Lung (tissue), 12 donors: ENCODE data around the gene MPIG6B. TPM values are rescaled to one million over a fixed set of nuclear protein-coding genes. Genes with fewer than 3 reads are reported as not detected.
A peak's percentile ranks its signal among the peaks of the same experiment; 100 is the strongest.

Experiments used
- ATAC-seq: fragments of 200-7000 bp; cut with Tn5 transposase; one replicate; pipeline ENCODE4 v1.9.1; 2020; ENCODE audit warnings: moderate number of reproducible peaks; ENCODE audit not compliant: insufficient read depth, low FRiP score
- DNase-seq, 3 donors: peaks; one replicate each; pipeline ENCODE4 v3.0.0-alpha.2; 2013 to 2017
- H3K27ac ChIP-seq, 2 donors: one replicate each; pipeline ENCODE4 v1.5.1; 2013; ENCODE audit warnings: mild to moderate bottlenecking in 2 of 2, moderate library complexity in 2 of 2, control low read depth in 1 of 2, inconsistent platforms in 1 of 2, low read depth in 1 of 2, low read length in 1 of 2
- H3K27me3 ChIP-seq, 3 donors: one replicate each; pipeline ENCODE4 v1.5.1; 2013; ENCODE audit warnings: low read length in 2 of 3; ENCODE audit not compliant: control insufficient read depth in 3 of 3, insufficient read depth in 3 of 3
- H3K36me3 ChIP-seq, 4 donors: one replicate each; pipeline ENCODE4 v1.5.1; 2013; ENCODE audit warnings: low read length in 4 of 4, mild to moderate bottlenecking in 1 of 4, moderate library complexity in 1 of 4; ENCODE audit not compliant: control insufficient read depth in 4 of 4, insufficient read depth in 4 of 4
- H3K4me1 ChIP-seq, 5 donors: one replicate each; pipeline ENCODE4 v1.5.1; 2013; ENCODE audit warnings: low read length in 5 of 5, mild to moderate bottlenecking in 2 of 5, moderate library complexity in 1 of 5; ENCODE audit not compliant: control insufficient read depth in 5 of 5, insufficient read depth in 5 of 5
- H3K4me3 ChIP-seq: one replicate; pipeline ENCODE4 v1.5.1; 2013; ENCODE audit warnings: mild to moderate bottlenecking, control low read depth, moderate library complexity
- H3K9ac ChIP-seq, 2 donors: one replicate each; pipeline ENCODE4 v1.5.1; 2013; ENCODE audit warnings: low read length in 2 of 2, control low read depth in 1 of 2; ENCODE audit not compliant: insufficient read depth in 1 of 2
- H3K9me3 ChIP-seq, 4 donors: one replicate each; pipeline ENCODE4 v1.5.1; 2013; ENCODE audit warnings: low read length in 3 of 4, mild to moderate bottlenecking in 1 of 4, moderate library complexity in 1 of 4; ENCODE audit not compliant: control insufficient read depth in 4 of 4, insufficient read depth in 3 of 4
- CTCF ChIP-seq: IDR thresholded peaks from 2 replicates; pipeline ENCODE4 v1.5.1; 2012; ENCODE audit warnings: mild to moderate bottlenecking; ENCODE audit errors: control extremely low read depth, extremely low read depth
- WGBS, 2 donors: extraction: QIAGEN DNeasy Blood & Tissue Kit; methylation state at CpG; one replicate each; pipeline ENCODE4 v1.1.7; 2013; 5-methylcytosine and 5-hydroxymethylcytosine counted together
- polyA plus RNA-seq, 2 donors: library from polyadenylated mRNA; stranded (reverse); fragments of 200-250 nt; gene quantifications; one replicate each; pipeline ENCODE4 v1.2.1, GENCODE V29; 2013
- total RNA-seq, 2 donors: library from RNA; depleted of rRNA in 1 of 2; stranded (reverse); fragments of >200 nt in 1 of 2; gene quantifications; one replicate each; pipeline ENCODE4 v1.2.1, GENCODE V29; 2014 to 2021
- donor health status: control.
- donor health status: control.
- donor health status: Bipolar disorder and iron deficiency.
- donor health status: healthy.
- donor health status: DM: yes; HTN: yes; CAD: no.

MPIG6B gene
- total and polyA plus RNA-seq, 4 donors, result 0.45 to 2.3 (median 0.86) TPM

- DNase-seq, result peak in 2 of 3 donors; percentile 13 to 18
- no peak for TF ChIP-seq CTCF
- Histone ChIP-seq H3K4me3 (no peak overlapping the region), H3K9me3 (no peaks in the 10 kb centered on the region), H3K36me3 (peaks cover 7 to 18% (median 13%) of the 10 kb centered on the region in 4 donors), H3K9ac (peak overlapping the region in 1 of 2 donors; percentile 28), H3K4me1 (peaks cover 0 to 23% (median 4%) of the 10 kb centered on the region in 5 donors), H3K27ac (no peak overlapping the region), H3K27me3 (no peaks in the 10 kb centered on the region)
- ATAC-seq, result no peak
- WGBS, 2 donors, result 81 to 90% methylated on average over 13 of the region's 13 CpGs
Observed at GRCh38 chr6:31683591-31683990, 39.6 kb upstream of the MPIG6B start.

- H3K4me3 ChIP-seq, result no peak overlapping the region
- no peaks in the 10 kb centered on the region for H3K27me3 ChIP-seq
- ATAC-seq, result no peak
- no peak for DNase-seq
- TF ChIP-seq CTCF, result no peak
- H3K9me3 ChIP-seq, result no peaks in the 10 kb centered on the region
- peaks cover 8 to 43% (median 23%) of the 10 kb centered on the region in 4 donors for H3K36me3 ChIP-seq
- H3K27ac ChIP-seq, result no peak overlapping the region
- peaks cover 0 to 11% (median 0%) of the 10 kb centered on the region in 5 donors for H3K4me1 ChIP-seq
- WGBS, 2 donors, result 86 to 88% methylated on average over 5 of the region's 5 CpGs
- H3K9ac ChIP-seq, result no peak overlapping the region
Observed at GRCh38 chr6:31686483-31686882, 36.7 kb upstream of the MPIG6B start.

- WGBS, 2 donors, result 89 to 95% methylated on average over 8 of the region's 8 CpGs
- Histone ChIP-seq H3K9ac (no peak overlapping the region), H3K36me3 (peaks cover 9 to 47% (median 23%) of the 10 kb centered on the region in 4 donors), H3K27me3 (no peaks in the 10 kb centered on the region), H3K4me3 (no peak overlapping the region), H3K27ac (no peak overlapping the region), H3K4me1 (peaks cover 0 to 8% (median 0%) of the 10 kb centered on the region in 5 donors), H3K9me3 (no peaks in the 10 kb centered on the region)
- no peak for DNase-seq
- ATAC-seq, result no peak
- TF ChIP-seq CTCF, result no peak
Observed at GRCh38 chr6:31687321-31687720, 35.9 kb upstream of the MPIG6B start.
